Measurements from ENCODE around the gene HEG1.

HEG1 gene

DNA sequence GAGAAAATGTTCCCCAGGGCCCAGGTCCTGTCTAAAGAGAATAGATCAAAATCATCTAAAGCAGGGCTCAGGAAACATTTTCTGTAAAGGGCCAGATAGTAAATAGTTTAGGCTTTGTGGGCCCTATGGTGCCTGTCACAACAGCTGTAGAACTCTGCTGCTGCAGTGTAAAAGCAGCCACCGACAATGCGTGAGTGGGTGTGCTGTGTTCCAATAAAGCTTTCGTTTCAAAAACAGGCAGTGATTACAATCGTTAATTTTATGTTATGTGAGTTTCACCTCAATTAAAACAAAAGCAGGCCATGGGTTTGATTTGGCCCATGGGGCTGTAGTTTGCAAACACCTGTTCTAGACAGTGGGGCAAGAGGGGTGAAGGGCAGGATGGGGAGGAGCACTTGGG lies 12.5 kb upstream of the HEG1 start:
- Histone ChIP-seq H3K9ac (ENCODE audit: low read length) (no peak overlapping the region), H3F3A (ENCODE audit: insufficient read depth) (no peaks in the 10 kb centered on the region), H3K79me2 (ENCODE audit: insufficient read depth, low read length) (no peaks in the 10 kb centered on the region), H2AFZ (ENCODE audit: low read depth, low read length, severe bottlenecking) (no peak overlapping the region), H4K20me1 (ENCODE audit: low read depth, low read length) (no peaks in the 10 kb centered on the region), H3K27me3 (ENCODE audit: low read length) (no peaks in the 10 kb centered on the region), H3K36me3 (ENCODE audit: low read length) (no peaks in the 10 kb centered on the region), H3K27ac (ENCODE audit: low read depth, low read length) (no peak overlapping the region), H3K4me3 (ENCODE audit: insufficient read depth, low read length, poor library complexity, severe bottlenecking) (no peak overlapping the region), H3K9me3 (ENCODE audit: insufficient read depth, low read length) (no peaks in the 10 kb centered on the region), H3K4me2 (ENCODE audit: low read depth, low read length, poor library complexity, severe bottlenecking) (no peak overlapping the region), H3K9me2 (replicated peaks; ENCODE audit: insufficient read depth, low read length) (no peaks in the 10 kb centered on the region)
- TF ChIP-seq, protein P1, sequence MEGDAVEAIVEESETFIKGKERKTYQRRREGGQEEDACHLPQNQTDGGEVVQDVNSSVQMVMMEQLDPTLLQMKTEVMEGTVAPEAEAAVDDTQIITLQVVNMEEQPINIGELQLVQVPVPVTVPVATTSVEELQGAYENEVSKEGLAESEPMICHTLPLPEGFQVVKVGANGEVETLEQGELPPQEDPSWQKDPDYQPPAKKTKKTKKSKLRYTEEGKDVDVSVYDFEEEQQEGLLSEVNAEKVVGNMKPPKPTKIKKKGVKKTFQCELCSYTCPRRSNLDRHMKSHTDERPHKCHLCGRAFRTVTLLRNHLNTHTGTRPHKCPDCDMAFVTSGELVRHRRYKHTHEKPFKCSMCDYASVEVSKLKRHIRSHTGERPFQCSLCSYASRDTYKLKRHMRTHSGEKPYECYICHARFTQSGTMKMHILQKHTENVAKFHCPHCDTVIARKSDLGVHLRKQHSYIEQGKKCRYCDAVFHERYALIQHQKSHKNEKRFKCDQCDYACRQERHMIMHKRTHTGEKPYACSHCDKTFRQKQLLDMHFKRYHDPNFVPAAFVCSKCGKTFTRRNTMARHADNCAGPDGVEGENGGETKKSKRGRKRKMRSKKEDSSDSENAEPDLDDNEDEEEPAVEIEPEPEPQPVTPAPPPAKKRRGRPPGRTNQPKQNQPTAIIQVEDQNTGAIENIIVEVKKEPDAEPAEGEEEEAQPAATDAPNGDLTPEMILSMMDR (IDR thresholded peaks at IDR 0.05; ENCODE audit: insufficient read depth, low read length, poor library complexity, severe bottlenecking) = no peak
- no peak for TF ChIP-seq EZH2phosphoT487 (conservative IDR thresholded peaks at IDR 0.05; ENCODE audit: low read length)

DNA sequence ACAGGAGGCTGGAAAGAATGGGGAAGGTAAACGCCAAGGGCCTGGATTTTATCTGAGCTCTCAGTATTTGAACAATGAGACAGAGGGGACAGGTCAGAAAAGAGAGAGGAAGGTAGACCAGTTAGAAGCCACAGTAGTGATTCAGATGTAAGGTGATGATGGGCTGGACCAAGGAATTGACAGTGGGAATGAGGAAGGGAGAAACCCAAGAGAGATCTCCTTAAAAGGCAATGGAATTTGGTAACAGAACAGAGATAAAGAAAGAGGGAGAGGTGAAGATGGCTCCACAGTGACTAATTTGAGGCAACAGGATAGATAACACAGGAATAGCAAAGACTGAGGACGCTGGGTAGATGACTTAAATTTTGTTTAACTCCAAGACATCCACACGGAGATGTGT lies 11.4 kb upstream of the HEG1 start:
- no peaks in the 10 kb centered on the region for H4K20me1 ChIP-seq (ENCODE audit: low read depth, low read length)
- no peak overlapping the region for H2AFZ ChIP-seq (ENCODE audit: low read depth, low read length, severe bottlenecking)
- no peaks in the 10 kb centered on the region for H3K36me3 ChIP-seq (ENCODE audit: low read length)
- no peak overlapping the region for H3K4me3 ChIP-seq (ENCODE audit: insufficient read depth, low read length, poor library complexity, severe bottlenecking)
- no peak overlapping the region for H3K4me2 ChIP-seq (ENCODE audit: low read depth, low read length, poor library complexity, severe bottlenecking)
- no peak overlapping the region for H3K9ac ChIP-seq (ENCODE audit: low read length)
- H3K27me3 ChIP-seq (ENCODE audit: low read length) = no peaks in the 10 kb centered on the region
- no peak overlapping the region for H3K27ac ChIP-seq (ENCODE audit: low read depth, low read length)
- no peaks in the 10 kb centered on the region for H3K9me2 ChIP-seq (replicated peaks; ENCODE audit: insufficient read depth, low read length)
- H3K79me2 ChIP-seq (ENCODE audit: insufficient read depth, low read length) = no peaks in the 10 kb centered on the region
- no peaks in the 10 kb centered on the region for H3F3A ChIP-seq (ENCODE audit: insufficient read depth)
- no peak for TF ChIP-seq EZH2phosphoT487 (conservative IDR thresholded peaks at IDR 0.05; ENCODE audit: low read length)
- TF ChIP-seq, protein P1 (IDR thresholded peaks at IDR 0.05; ENCODE audit: insufficient read depth, low read length, poor library complexity, severe bottlenecking) = no peak
- H3K9me3 ChIP-seq (ENCODE audit: insufficient read depth, low read length) = no peaks in the 10 kb centered on the region

DNA sequence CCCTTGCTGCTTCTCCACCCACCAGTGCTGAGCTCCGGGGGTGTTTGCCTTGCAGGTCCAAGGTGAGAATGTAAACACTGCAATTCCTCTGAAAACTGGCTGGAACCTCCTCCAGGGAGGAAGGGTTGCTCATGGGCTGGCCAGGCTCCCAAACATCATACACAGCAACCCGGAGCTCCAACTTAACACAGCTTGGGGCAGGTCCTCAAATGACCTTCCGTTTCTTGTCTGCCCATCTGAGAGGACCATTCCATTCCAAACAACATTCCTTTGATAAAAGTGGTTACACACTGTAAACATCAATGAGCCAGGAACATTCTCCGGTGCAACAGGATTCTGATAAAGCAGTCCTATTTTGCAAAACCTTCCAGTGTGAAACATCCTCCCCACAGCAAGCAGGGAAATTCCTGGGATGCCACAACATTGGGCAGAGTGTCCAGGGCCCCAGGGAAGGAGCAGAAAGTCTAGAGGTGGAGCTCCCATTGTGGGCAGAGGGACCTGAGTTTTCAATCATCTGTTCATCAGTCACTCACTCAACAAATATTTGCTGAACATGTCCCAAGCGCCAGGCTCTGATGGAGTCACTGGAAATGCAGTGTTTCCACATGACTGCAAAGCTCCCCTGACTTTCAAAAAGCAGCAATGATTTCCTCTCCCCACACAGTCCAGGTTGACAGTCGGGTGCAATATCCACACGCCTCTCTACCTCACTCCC lies 7.3 kb upstream of the HEG1 start:
- Histone ChIP-seq H3K4me2 (ENCODE audit: low read depth, low read length, poor library complexity, severe bottlenecking) (no peak overlapping the region), H3K27me3 (ENCODE audit: low read length) (no peaks in the 10 kb centered on the region)

More for the DNA sequence above, 7.3 kb upstream of the HEG1 start:
- no peak overlapping the region for H2AFZ ChIP-seq (ENCODE audit: low read depth, low read length, severe bottlenecking)
- H3K27ac ChIP-seq (ENCODE audit: low read depth, low read length) = no peak overlapping the region
- no peaks in the 10 kb centered on the region for H3K9me2 ChIP-seq (replicated peaks; ENCODE audit: insufficient read depth, low read length)
- H3K36me3 ChIP-seq (ENCODE audit: low read length) = no peaks in the 10 kb centered on the region
- no peaks in the 10 kb centered on the region for H3K9me3 ChIP-seq (ENCODE audit: insufficient read depth, low read length)
- TF ChIP-seq, protein P1 (IDR thresholded peaks at IDR 0.05; ENCODE audit: insufficient read depth, low read length, poor library complexity, severe bottlenecking) = no peak
- no peak for TF ChIP-seq EZH2phosphoT487 (conservative IDR thresholded peaks at IDR 0.05; ENCODE audit: low read length)
- no peaks in the 10 kb centered on the region for H3K79me2 ChIP-seq (ENCODE audit: insufficient read depth, low read length)
- H3K9ac ChIP-seq (ENCODE audit: low read length) = no peak overlapping the region
- H3F3A ChIP-seq (ENCODE audit: insufficient read depth) = no peaks in the 10 kb centered on the region
- H4K20me1 ChIP-seq (ENCODE audit: low read depth, low read length) = no peaks in the 10 kb centered on the region
- H3K4me3 ChIP-seq (ENCODE audit: insufficient read depth, low read length, poor library complexity, severe bottlenecking) = no peak overlapping the region

Measured in SU-DHL-6 (cell line).